Measurements from ENCODE around the gene SLC5A5.
"Not testable (repeated sequence)": the region's sequence is repeated elsewhere in the genome, so short reads cannot be mapped to it uniquely, and the experiment has no call there.

Gene SLC5A5

DNA sequence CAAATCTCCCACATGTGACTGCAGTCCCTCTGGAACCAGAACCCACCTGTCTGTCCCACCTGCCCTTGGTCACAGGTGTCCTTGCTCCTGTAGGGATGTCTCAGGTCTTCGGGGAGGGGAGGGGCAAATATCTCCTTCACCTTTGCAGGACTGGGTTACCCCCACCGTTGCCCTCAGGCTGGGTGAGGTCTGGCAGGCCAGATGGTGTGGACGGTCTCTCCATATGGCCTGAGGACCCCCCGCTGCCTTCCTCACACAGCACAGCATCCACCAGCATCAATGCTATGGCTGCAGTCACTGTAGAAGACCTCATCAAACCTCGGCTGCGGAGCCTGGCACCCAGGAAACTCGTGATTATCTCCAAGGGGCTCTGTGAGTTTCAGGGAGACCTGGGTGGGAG, 10.0 kb downstream of the SLC5A5 start:
- POLR2A ChIA-PET = no interaction called here

DNA sequence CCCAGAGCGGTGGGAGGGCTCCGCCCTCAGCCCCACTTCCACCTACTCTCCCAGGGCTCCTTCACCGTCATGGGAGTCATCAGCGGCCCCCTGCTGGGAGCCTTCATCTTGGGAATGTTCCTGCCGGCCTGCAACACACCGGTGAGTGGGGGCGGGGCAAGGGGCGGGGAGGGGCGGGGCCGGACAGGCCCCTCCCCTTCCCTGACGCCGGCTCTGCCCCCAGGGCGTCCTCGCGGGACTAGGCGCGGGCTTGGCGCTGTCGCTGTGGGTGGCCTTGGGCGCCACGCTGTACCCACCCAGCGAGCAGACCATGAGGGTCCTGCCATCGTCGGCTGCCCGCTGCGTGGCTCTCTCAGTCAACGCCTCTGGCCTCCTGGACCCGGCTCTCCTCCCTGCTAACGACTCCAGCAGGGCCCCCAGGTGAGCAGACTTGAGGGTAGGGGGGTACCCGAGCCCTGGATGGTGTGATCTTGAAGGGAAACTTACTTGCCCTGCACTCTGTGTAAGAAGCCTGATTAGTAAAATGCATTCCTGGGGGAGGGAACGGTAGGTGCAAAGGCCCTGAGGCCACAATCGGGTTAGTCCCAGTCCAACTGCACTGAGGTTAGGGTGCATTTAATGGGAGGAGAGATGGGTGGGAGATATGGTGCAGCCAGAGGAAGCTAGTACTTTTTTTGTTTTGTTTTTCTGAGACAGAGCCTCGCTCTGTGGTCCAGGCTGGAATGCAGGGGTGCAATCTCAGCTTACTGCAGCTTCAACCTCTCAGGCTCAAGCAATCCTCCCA, 12.1 kb downstream of the SLC5A5 start:
- POLR2A ChIA-PET = no interaction called here
- H3K27ac ChIP-seq (ENCODE audit: extremely low read depth, low read depth, low read length) = no peak overlapping the region

More for the DNA sequence above, 10.0 kb downstream of the SLC5A5 start:
- Histone ChIP-seq H3K36me3 (ENCODE audit: control insufficient read depth in 2 of 2, insufficient read depth in 1 of 2, low read length in 2 of 2) (no peaks in the 10 kb centered on the region), H3K4me1 (ENCODE audit: control insufficient read depth, insufficient read depth, low read length) (no peaks in the 10 kb centered on the region), H3K9me3 (ENCODE audit: control insufficient read depth, insufficient read depth, low read depth, low read length) (no peaks in the 10 kb centered on the region), H3K27ac (ENCODE audit: extremely low read depth, low read depth, low read length) (no peak overlapping the region), H3K4me3 (ENCODE audit: low read depth, low read length) (no peak overlapping the region)
- TF ChIP-seq ZFP41 (tag by site-specific recombination; IDR thresholded peaks at IDR 0.05; ENCODE audit: borderline replicate concordance) (no peak), ZNF560 (tag by site-specific recombination; IDR thresholded peaks at IDR 0.05; ENCODE audit: borderline replicate concordance) (no peak), ZNF214 (tag by site-specific recombination; IDR thresholded peaks at IDR 0.05; ENCODE audit: borderline replicate concordance) (no peak), ZNF223 (tag by site-specific recombination; IDR thresholded peaks at IDR 0.05) (no peak)
- CTCF ChIA-PET = no interaction called here

GRCh38 chr19:17886515-17886914, 14.8 kb downstream of the SLC5A5 start:
- H3K4me3 ChIP-seq (ENCODE audit: low read depth, low read length) = no peak overlapping the region
- H3K27ac ChIP-seq (ENCODE audit: extremely low read depth, low read depth, low read length) = no peak overlapping the region
- no peaks in the 10 kb centered on the region for H3K36me3 ChIP-seq (ENCODE audit: control insufficient read depth in 2 of 2, insufficient read depth in 1 of 2, low read length in 2 of 2)
- no peak for TF ChIP-seq ZIC2 (tag by site-specific recombination; IDR thresholded peaks at IDR 0.05)
- no peak for TF ChIP-seq ZNF223 (tag by site-specific recombination; IDR thresholded peaks at IDR 0.05)
- TF ChIP-seq, protein P1, sequence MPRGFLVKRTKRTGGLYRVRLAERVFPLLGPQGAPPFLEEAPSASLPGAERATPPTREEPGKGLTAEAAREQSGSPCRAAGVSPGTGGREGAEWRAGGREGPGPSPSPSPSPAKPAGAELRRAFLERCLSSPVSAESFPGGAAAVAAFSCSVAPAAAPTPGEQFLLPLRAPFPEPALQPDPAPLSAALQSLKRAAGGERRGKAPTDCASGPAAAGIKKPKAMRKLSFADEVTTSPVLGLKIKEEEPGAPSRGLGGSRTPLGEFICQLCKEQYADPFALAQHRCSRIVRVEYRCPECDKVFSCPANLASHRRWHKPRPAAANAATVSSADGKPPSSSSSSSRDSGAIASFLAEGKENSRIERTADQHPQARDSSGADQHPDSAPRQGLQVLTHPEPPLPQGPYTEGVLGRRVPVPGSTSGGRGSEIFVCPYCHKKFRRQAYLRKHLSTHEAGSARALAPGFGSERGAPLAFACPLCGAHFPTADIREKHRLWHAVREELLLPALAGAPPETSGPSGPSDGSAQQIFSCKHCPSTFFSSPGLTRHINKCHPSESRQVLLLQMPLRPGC (tag by site-specific recombination; IDR thresholded peaks at IDR 0.05) = no peak
- TF ChIP-seq ZNF626 (tag by site-specific recombination; IDR thresholded peaks at IDR 0.05) = no peak
- ChIA-PET POLR2A (no interaction called here), CTCF (no interaction called here)
- H3K9me3 ChIP-seq (ENCODE audit: control insufficient read depth, insufficient read depth, low read depth, low read length) = no peaks in the 10 kb centered on the region
- H3K4me1 ChIP-seq (ENCODE audit: control insufficient read depth, insufficient read depth, low read length) = no peaks in the 10 kb centered on the region

More for the DNA sequence above, 12.1 kb downstream of the SLC5A5 start:
- H3K4me1 ChIP-seq (ENCODE audit: control insufficient read depth, insufficient read depth, low read length) = no peaks in the 10 kb centered on the region
- H3K36me3 ChIP-seq (ENCODE audit: control insufficient read depth in 2 of 2, insufficient read depth in 1 of 2, low read length in 2 of 2) = no peaks in the 10 kb centered on the region
- TF ChIP-seq SP2 (tag by site-specific recombination; IDR thresholded peaks at IDR 0.05) = no peak
- peak; percentile 97 for TF ChIP-seq ZNF623 (tag by site-specific recombination; IDR thresholded peaks at IDR 0.05)
- H3K9me3 ChIP-seq (ENCODE audit: control insufficient read depth, insufficient read depth, low read depth, low read length) = no peaks in the 10 kb centered on the region
- CTCF ChIA-PET = interaction anchor here (0.6 kb wide), 2 partner anchors 45 to 62 kb away, joined by 3 to 4 read pairs; no protein-coding TSS in a partner anchor
- H3K4me3 ChIP-seq (ENCODE audit: low read depth, low read length) = no peak overlapping the region

DNA sequence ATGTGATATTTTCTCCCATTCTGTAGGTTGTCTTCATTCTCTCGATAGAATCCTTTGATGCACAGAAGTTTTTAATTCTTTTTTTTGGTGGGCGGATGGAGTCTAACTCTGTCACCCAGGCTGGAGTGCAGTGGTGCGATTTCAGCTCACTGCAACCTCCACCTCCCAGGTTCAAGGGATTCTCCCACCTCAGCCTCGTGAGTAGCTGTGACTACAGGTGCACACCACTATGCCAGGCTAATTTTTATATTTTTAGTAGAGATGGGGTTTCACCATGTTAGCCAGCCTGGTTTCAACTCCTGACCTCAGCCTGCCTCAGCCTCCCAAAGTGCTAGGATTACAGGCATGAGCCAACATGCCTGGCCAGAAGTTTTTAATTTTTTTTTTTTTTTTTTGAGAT, 15.5 kb downstream of the SLC5A5 start:
- H3K27ac ChIP-seq (ENCODE audit: extremely low read depth, low read depth, low read length); H3K4me1 ChIP-seq (ENCODE audit: control insufficient read depth, insufficient read depth, low read length); H3K9me3 ChIP-seq (ENCODE audit: control insufficient read depth, insufficient read depth, low read depth, low read length); POLR2A ChIA-PET; CTCF ChIA-PET; H3K4me3 ChIP-seq (ENCODE audit: low read depth, low read length); H3K36me3 ChIP-seq (ENCODE audit: control insufficient read depth in 2 of 2, insufficient read depth in 1 of 2, low read length in 2 of 2): not testable (repeated sequence)

DNA sequence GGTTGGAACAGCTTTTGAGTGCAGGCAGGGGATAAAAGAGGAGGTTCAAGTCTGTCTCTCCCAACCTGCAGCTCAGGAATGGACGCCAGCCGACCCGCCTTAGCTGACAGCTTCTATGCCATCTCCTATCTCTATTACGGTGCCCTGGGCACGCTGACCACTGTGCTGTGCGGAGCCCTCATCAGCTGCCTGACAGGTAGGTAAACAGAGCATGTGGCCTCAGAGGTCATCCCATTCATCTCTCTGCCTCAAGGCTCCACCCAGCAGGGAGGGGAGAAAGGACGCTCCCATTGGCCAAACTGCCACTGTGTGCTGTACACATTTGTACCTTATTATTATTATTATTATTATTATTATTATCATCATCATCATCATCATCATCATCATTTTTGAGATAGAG, 16.5 kb downstream of the SLC5A5 start:
- Histone ChIP-seq H3K9me3 (ENCODE audit: control insufficient read depth, insufficient read depth, low read depth, low read length) (no peaks in the 10 kb centered on the region), H3K4me3 (ENCODE audit: low read depth, low read length) (no peak overlapping the region), H3K27ac (ENCODE audit: extremely low read depth, low read depth, low read length) (no peak overlapping the region), H3K4me1 (ENCODE audit: control insufficient read depth, insufficient read depth, low read length) (no peaks in the 10 kb centered on the region), H3K36me3 (ENCODE audit: control insufficient read depth in 2 of 2, insufficient read depth in 1 of 2, low read length in 2 of 2) (no peaks in the 10 kb centered on the region)
- CTCF ChIA-PET = interaction anchor here (0.6 to 0.8 kb wide), 2 partner anchors 42 to 361 kb away, joined by 3 to 5 read pairs; no protein-coding TSS in a partner anchor
- POLR2A ChIA-PET = no interaction called here
- TF ChIP-seq MZF1 (tag by site-specific recombination; IDR thresholded peaks at IDR 0.05; ENCODE audit: borderline replicate concordance) (no peak), ZNF426 (tag by site-specific recombination; IDR thresholded peaks at IDR 0.05) (no peak), ZNF221 (tag by site-specific recombination; IDR thresholded peaks at IDR 0.05; ENCODE audit: borderline replicate concordance) (no peak), ZNF292 (tag by site-specific recombination; IDR thresholded peaks at IDR 0.05; ENCODE audit: borderline replicate concordance, low read depth) (no peak), ZNF23 (tag by site-specific recombination; IDR thresholded peaks at IDR 0.05; ENCODE audit: borderline replicate concordance) (no peak), ZBTB8A (tag by site-specific recombination; IDR thresholded peaks at IDR 0.05) (no peak), ZNF791 (tag by site-specific recombination; IDR thresholded peaks at IDR 0.05) (no peak), HOXD13 (CRISPR knock-in tag; IDR thresholded peaks at IDR 0.05; ENCODE audit: borderline replicate concordance) (no peak), ZNF596 (tag by site-specific recombination; IDR thresholded peaks at IDR 0.05) (no peak), ZNF549 (tag by site-specific recombination; IDR thresholded peaks at IDR 0.05) (no peak), ZNF76 (tag by site-specific recombination; IDR thresholded peaks at IDR 0.05; ENCODE audit: borderline replicate concordance, low read depth) (no peak), PBX3 (CRISPR knock-in tag; IDR thresholded peaks at IDR 0.05) (no peak)
